PC-9 (cell line): ENCODE measurements around the gene APCDD1. TPM values are rescaled to one million over a fixed set of nuclear protein-coding genes. Genes with fewer than 3 reads are reported as not detected.
A peak's percentile ranks its signal among the peaks of the same experiment; 100 is the strongest.

ENCODE experiments used
- BruUV-seq: library from RNA; stranded (reverse); fragments of 400-500 nt; replicated peaks from 2 replicates; lab custom pipeline; 2021; lab: Mats Ljungman, UMichigan
- CTCF ChIA-PET: fragments of 300-600 bp; sonication (Branson Sonifier 250); formaldehyde crosslinking; loops from one replicate; lab custom pipeline; 2022; ENCODE audit warnings: antibody characterized with exemption; lab: Charles Lee
- POLR2A ChIA-PET: fragments of 300-600 bp; sonication (Branson Sonifier 250); formaldehyde crosslinking; loops from one replicate; lab custom pipeline; 2022; ENCODE audit warnings: antibody characterized with exemption; ENCODE audit not compliant: unreplicated experiment; lab: Charles Lee
- DNase-seq, 2 experiments: peaks; one replicate each; pipeline versions ENCODE4 v3.0.0 to v3.0.0-alpha.2; 2015 to 2022; ENCODE audit warnings: mixed read lengths in 1 of 2
- H2AFZ ChIP-seq: fragments of 200-600 bp; sonication (generic); 2 replicates; pipeline ENCODE4 v1.8.1; 2017; ENCODE audit warnings: antibody characterized with exemption
- H3F3A ChIP-seq: fragments of 200-600 bp; sonication (generic); 2 replicates; pipeline ENCODE4 v1.8.1; 2017; ENCODE audit warnings: antibody characterized with exemption, mild to moderate bottlenecking, low read depth; ENCODE audit not compliant: insufficient read depth
- H3K27ac ChIP-seq: fragments of 200-600 bp; sonication (generic); 2 replicates; pipeline ENCODE4 v1.6.1; 2016; ENCODE audit warnings: mixed run types
- H3K27me3 ChIP-seq: fragments of 200-600 bp; sonication (generic); 2 replicates; pipeline ENCODE4 v1.6.1; 2016; ENCODE audit warnings: low read depth, mixed run types; ENCODE audit not compliant: insufficient read depth
- H3K36me3 ChIP-seq: fragments of 200-600 bp; sonication (generic); 2 replicates; pipeline ENCODE4 v1.6.1; 2016; ENCODE audit warnings: low read depth, mixed run types
- H3K4me1 ChIP-seq: fragments of 200-600 bp; sonication (generic); replicated peaks from 2 replicates; pipeline ENCODE4 v1.6.1; 2016; ENCODE audit warnings: mixed run types; ENCODE audit not compliant: insufficient read depth
- H3K4me2 ChIP-seq: fragments of 200-600 bp; sonication (generic); 2 replicates; pipeline ENCODE4 v1.6.1; 2017; ENCODE audit warnings: mixed run types
- H3K4me3 ChIP-seq: fragments of 200-600 bp; sonication (generic); 2 replicates; pipeline ENCODE4 v1.6.1; 2016; ENCODE audit warnings: mixed run types
- H3K79me2 ChIP-seq: fragments of 200-600 bp; sonication (generic); 2 replicates; pipeline ENCODE4 v1.6.1; 2017; ENCODE audit warnings: low read depth, mixed run types
- H3K9me2 ChIP-seq: fragments of 200-600 bp; sonication (generic); 2 replicates; pipeline ENCODE4 v1.8.1; 2017; ENCODE audit warnings: mild to moderate bottlenecking; ENCODE audit not compliant: insufficient read depth
- H3K9me3 ChIP-seq: fragments of 200-600 bp; sonication (generic); 2 replicates; pipeline ENCODE4 v1.8.1; 2016; ENCODE audit warnings: low read depth; ENCODE audit not compliant: insufficient read depth
- H4K20me1 ChIP-seq: fragments of 200-600 bp; sonication (generic); 2 replicates; pipeline ENCODE4 v1.8.1; 2017; ENCODE audit not compliant: insufficient read depth
- EZH2 ChIP-seq: fragments of 200-600 bp; sonication (generic); IDR thresholded peaks from 2 replicates; pipeline ENCODE4 v1.8.0; 2017; ENCODE audit warnings: antibody characterized with exemption, low read depth
- intact Hi-C: fragments of 100-400 bp; cut with micrococcal nuclease; formaldehyde crosslinking; loops from one replicate; pipeline ENCODE4 v1.10.0; 2022; ENCODE audit not compliant: unreplicated experiment
- total RNA-seq: library from RNA; stranded (reverse); gene quantifications from 2 replicates; pipeline ENCODE4 v1.2.3, GENCODE V29; 2021
- TF ChIP-seq, protein P1 (sequence below): fragments of 200-600 bp; sonication (generic); conservative IDR thresholded peaks from 2 replicates; pipeline ENCODE4 v1.6.1; 2017; ENCODE audit warnings: mixed run types, antibody characterized with exemption, mild to moderate bottlenecking, moderate library complexity

APCDD1 gene
- total RNA-seq, 1 experiment from 2014 or later: not detected

DNA sequence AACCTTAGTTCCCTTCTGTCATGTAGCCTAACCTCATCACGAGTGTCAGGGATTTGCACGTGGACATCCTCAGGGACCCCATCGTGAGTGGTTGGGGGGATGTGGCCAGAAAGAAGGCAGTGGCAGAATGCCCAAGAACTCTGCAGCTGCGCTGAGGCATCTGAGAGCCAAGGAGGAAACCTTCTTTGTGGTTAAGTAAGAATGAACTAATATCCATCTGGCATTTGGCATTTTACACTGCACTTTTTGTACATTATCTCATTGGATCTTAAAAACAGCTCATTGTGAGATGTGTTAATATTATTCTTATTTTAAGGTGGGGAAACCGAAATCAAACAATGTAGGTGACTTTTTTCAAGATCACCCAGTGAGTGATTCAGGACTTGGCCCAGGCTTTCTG lies 32.6 kb upstream of the APCDD1 start:
- no peak overlapping the region for H3K27ac ChIP-seq
- no peaks in the 10 kb centered on the region for H3K36me3 ChIP-seq
- H3K4me1 ChIP-seq: peaks cover 29% of the 10 kb centered on the region
- no peaks in the 10 kb centered on the region for H3F3A ChIP-seq
- H3K4me3 ChIP-seq: no peak overlapping the region
- no peak overlapping the region for H2AFZ ChIP-seq
- TF ChIP-seq, protein P1, sequence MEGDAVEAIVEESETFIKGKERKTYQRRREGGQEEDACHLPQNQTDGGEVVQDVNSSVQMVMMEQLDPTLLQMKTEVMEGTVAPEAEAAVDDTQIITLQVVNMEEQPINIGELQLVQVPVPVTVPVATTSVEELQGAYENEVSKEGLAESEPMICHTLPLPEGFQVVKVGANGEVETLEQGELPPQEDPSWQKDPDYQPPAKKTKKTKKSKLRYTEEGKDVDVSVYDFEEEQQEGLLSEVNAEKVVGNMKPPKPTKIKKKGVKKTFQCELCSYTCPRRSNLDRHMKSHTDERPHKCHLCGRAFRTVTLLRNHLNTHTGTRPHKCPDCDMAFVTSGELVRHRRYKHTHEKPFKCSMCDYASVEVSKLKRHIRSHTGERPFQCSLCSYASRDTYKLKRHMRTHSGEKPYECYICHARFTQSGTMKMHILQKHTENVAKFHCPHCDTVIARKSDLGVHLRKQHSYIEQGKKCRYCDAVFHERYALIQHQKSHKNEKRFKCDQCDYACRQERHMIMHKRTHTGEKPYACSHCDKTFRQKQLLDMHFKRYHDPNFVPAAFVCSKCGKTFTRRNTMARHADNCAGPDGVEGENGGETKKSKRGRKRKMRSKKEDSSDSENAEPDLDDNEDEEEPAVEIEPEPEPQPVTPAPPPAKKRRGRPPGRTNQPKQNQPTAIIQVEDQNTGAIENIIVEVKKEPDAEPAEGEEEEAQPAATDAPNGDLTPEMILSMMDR: no peak
- no peak for TF ChIP-seq EZH2
- 0 out of 2 replicates have a peak, but pooled peaks cover 4% of the 10 kb centered on the region for H3K9me3 ChIP-seq
- no TSS peak for BruUV-seq
- POLR2A ChIA-PET: no interaction called here
- DNase-seq: peak in 1 of 2 experiments; percentile 48
- 0 out of 2 replicates have a peak, but pooled peaks cover 3% of the 10 kb centered on the region for H3K27me3 ChIP-seq
- no peaks in the 10 kb centered on the region for H3K79me2 ChIP-seq
- H3K9me2 ChIP-seq: no peaks in the 10 kb centered on the region
- intact Hi-C loops: no loop called here
- H3K4me2 ChIP-seq: no peak overlapping the region
- CTCF ChIA-PET: no interaction called here
- H4K20me1 ChIP-seq: no peaks in the 10 kb centered on the region

- no peak overlapping the region for H3K4me2 ChIP-seq
- H3K9me2 ChIP-seq: no peaks in the 10 kb centered on the region
- no TSS peak for BruUV-seq
- ChIA-PET CTCF (no interaction called here), POLR2A (no interaction called here)
- 0 out of 2 replicates have a peak, but pooled peaks cover 3% of the 10 kb centered on the region for H3K27me3 ChIP-seq
- H3K9me3 ChIP-seq: 0 out of 2 replicates have a peak, but pooled peaks cover 4% of the 10 kb centered on the region
- H3K4me3 ChIP-seq: no peak overlapping the region
- no peaks in the 10 kb centered on the region for H3K36me3 ChIP-seq
- DNase-seq: no peak
- H3F3A ChIP-seq: no peaks in the 10 kb centered on the region
- H3K4me1 ChIP-seq: peaks cover 20% of the 10 kb centered on the region
- intact Hi-C loops: no loop called here
- no peaks in the 10 kb centered on the region for H3K79me2 ChIP-seq
- TF ChIP-seq, protein P1: no peak
- H4K20me1 ChIP-seq: no peaks in the 10 kb centered on the region
- no peak overlapping the region for H3K27ac ChIP-seq
- H2AFZ ChIP-seq: no peak overlapping the region
Observed at GRCh38 chr18:10422731-10423130, 31.7 kb upstream of the APCDD1 start.

DNA sequence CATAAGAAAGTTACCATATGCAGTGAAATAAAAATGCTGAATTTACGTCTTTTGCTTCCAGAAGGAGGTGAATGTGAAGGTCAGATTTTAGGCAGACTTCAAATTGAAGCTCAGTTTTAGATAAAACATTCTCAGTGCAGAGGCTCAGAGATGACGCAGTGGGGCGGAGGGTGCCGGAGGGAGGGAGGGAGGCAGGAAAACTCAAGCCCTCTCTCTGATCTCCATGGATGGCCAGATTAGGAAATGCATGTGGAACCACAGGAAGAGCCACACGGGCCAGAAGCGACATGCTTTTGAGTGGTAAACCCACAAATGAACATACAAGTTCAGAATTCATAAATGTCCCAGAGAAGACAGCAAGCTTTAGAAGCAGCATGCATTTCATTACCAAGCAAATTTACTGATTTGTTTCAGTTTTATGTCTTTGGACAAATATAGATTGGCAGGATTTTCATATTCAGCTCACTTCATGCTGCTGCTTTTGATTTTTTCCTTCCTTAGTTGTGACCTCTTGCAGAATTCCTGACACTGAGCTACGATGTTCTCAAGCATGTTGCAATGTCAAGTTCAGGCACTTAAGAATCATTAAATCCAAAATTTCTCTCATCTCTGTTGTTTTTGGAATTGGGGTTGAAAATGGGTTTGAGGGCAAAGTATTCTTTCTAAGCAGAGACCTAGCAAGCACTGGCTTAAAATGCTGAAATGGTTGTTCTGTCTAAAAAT lies 29.7 kb upstream of the APCDD1 start:
- no TSS peak for BruUV-seq
- Histone ChIP-seq H3F3A (no peaks in the 10 kb centered on the region), H3K9me2 (no peaks in the 10 kb centered on the region), H4K20me1 (no peaks in the 10 kb centered on the region), H3K27ac (no peak overlapping the region), H3K4me1 (peaks cover 8% of the 10 kb centered on the region), H3K9me3 (0 out of 2 replicates have a peak, but pooled peaks cover 4% of the 10 kb centered on the region), H3K79me2 (no peaks in the 10 kb centered on the region), H3K4me3 (no peak overlapping the region), H2AFZ (no peak overlapping the region), H3K27me3 (0 out of 2 replicates have a peak, but pooled peaks cover 3% of the 10 kb centered on the region), H3K36me3 (no peaks in the 10 kb centered on the region), H3K4me2 (no peak overlapping the region)
- CTCF ChIA-PET: no interaction called here
- no peak for DNase-seq
- TF ChIP-seq, protein P1: no peak
- no peak for TF ChIP-seq EZH2
- POLR2A ChIA-PET: no interaction called here
- intact Hi-C loops: no loop called here
